Measurements from ENCODE around the gene MTARC1. TPM values are rescaled to one million over a fixed set of nuclear protein-coding genes. Genes with fewer than 3 reads are reported as not detected.
A peak's percentile ranks its signal among the peaks of the same experiment; 100 is the strongest.

The MTARC1 gene
- total RNA-seq, 4 donors from 2014 or later = 4.2 to 6.6 (median 5.1) TPM

DNA sequence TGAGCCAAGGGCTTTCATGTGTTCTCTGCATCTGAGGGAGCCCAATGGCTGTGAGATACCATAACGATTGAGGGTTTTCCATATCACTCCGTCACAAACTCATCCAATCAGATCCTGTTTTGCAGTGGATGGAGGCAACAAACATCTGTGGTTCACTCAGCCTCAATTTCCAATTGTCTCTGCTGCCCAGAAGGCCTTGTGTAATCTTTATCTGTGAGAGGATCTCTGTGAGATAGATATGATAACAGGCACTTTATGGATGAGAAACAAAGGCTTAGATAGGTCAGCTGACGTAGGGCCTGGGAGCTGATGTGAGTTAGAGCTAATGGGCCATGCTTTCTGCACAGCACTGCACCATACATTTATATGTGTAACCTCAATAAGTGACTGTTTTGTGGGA lies 3.3 kb upstream of the MTARC1 start:
- Histone ChIP-seq H3K9me3 (no peaks in the 10 kb centered on the region), H3K27me3 (no peaks in the 10 kb centered on the region), H3K27ac (replicated peaks in 1 of 4) (no peak overlapping the region), H3K36me3 (peaks cover 0 to 53% (median 34%) of the 10 kb centered on the region in 4 donors), H3K4me1 (peaks cover 15 to 32% (median 30%) of the 10 kb centered on the region in 4 donors), H3K4me3 (no peak overlapping the region)
- WGBS = 89% methylated on average over 3 of the region's 3 CpGs
- intact Hi-C loops (cut with DNase I) = no loop called here
- TF ChIP-seq POLR2A (IDR thresholded peaks at IDR 0.05; ENCODE audit: low read depth) = no peak
- TF ChIP-seq EP300 (IDR thresholded peaks at IDR 0.05) = no peak
- TF ChIP-seq, protein P1, sequence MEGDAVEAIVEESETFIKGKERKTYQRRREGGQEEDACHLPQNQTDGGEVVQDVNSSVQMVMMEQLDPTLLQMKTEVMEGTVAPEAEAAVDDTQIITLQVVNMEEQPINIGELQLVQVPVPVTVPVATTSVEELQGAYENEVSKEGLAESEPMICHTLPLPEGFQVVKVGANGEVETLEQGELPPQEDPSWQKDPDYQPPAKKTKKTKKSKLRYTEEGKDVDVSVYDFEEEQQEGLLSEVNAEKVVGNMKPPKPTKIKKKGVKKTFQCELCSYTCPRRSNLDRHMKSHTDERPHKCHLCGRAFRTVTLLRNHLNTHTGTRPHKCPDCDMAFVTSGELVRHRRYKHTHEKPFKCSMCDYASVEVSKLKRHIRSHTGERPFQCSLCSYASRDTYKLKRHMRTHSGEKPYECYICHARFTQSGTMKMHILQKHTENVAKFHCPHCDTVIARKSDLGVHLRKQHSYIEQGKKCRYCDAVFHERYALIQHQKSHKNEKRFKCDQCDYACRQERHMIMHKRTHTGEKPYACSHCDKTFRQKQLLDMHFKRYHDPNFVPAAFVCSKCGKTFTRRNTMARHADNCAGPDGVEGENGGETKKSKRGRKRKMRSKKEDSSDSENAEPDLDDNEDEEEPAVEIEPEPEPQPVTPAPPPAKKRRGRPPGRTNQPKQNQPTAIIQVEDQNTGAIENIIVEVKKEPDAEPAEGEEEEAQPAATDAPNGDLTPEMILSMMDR (IDR thresholded peaks at IDR 0.05) = no peak
- no peak for TF ChIP-seq POLR2AphosphoS5 (IDR thresholded peaks at IDR 0.05)
- DNase-seq (ENCODE audit: extremely low spot score) = no peak

- no peak overlapping the region for H3K27ac ChIP-seq (replicated peaks in 1 of 4)
These were observed 2.0 kb upstream of the MTARC1 start for GRCh38 chr1:220784751-220785150.

GRCh38 chr1:220785166-220786056 lies 1.3 kb upstream of the MTARC1 start:
- DNase-seq (ENCODE audit: extremely low spot score) = no peak
- peaks cover 15 to 39% (median 36%) of the 10 kb centered on the region in 4 donors for H3K4me1 ChIP-seq
- H3K27me3 ChIP-seq = no peaks in the 10 kb centered on the region
- WGBS = 94% methylated on average over 11 of the region's 11 CpGs
- no peaks in the 10 kb centered on the region for H3K9me3 ChIP-seq
- intact Hi-C loops (cut with DNase I) = no loop called here
- peak overlapping the region; percentile 64 to 74 (median 70) for H3K27ac ChIP-seq (replicated peaks in 1 of 4)
- H3K4me3 ChIP-seq = peak overlapping the region in 3 of 4 donors; percentile 59 to 74 (median 68)
- TF ChIP-seq POLR2AphosphoS5 (IDR thresholded peaks at IDR 0.05) (no peak), POLR2A (IDR thresholded peaks at IDR 0.05; ENCODE audit: low read depth) (no peak), EP300 (IDR thresholded peaks at IDR 0.05) (no peak)
- TF ChIP-seq, protein P1 (IDR thresholded peaks at IDR 0.05) = no peak
- H3K36me3 ChIP-seq = peaks cover 0 to 43% (median 22%) of the 10 kb centered on the region in 4 donors

More at GRCh38 chr1:220784751-220785150, 2.0 kb upstream of the MTARC1 start:
- H3K36me3 ChIP-seq = peaks cover 0 to 48% (median 28%) of the 10 kb centered on the region in 4 donors
- no peak overlapping the region for H3K4me3 ChIP-seq
- no peaks in the 10 kb centered on the region for H3K9me3 ChIP-seq
- TF ChIP-seq POLR2AphosphoS5 (IDR thresholded peaks at IDR 0.05) = no peak
- TF ChIP-seq, protein P1 (IDR thresholded peaks at IDR 0.05) = no peak
- TF ChIP-seq EP300 (IDR thresholded peaks at IDR 0.05) = no peak
- TF ChIP-seq POLR2A (IDR thresholded peaks at IDR 0.05; ENCODE audit: low read depth) = no peak
- peaks cover 15 to 36% (median 36%) of the 10 kb centered on the region in 4 donors for H3K4me1 ChIP-seq
- 92% methylated on average over 4 of the region's 4 CpGs for WGBS
- DNase-seq (ENCODE audit: extremely low spot score) = no peak
- intact Hi-C loops (cut with DNase I) = no loop called here
- H3K27me3 ChIP-seq = no peaks in the 10 kb centered on the region

DNA sequence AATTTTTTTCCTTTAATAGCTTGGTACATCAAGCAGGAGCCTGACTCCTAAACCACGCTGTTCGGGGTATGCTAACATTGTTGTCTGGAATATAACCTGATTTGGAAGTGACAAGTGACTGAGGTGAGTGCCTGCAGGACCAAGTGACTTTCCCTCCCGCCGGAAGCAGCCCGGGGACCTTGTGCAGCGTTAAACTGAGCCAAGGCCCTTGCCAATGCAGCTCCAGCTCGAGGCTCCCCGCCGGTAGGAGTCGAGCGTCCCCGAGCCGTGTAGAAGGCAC lies 716 bp upstream of the MTARC1 start:
- intact Hi-C loops (cut with DNase I) = no loop called here
- TF ChIP-seq EP300 (IDR thresholded peaks at IDR 0.05) (no peak), POLR2AphosphoS5 (IDR thresholded peaks at IDR 0.05) (no peak), POLR2A (IDR thresholded peaks at IDR 0.05; ENCODE audit: low read depth) (no peak)
- TF ChIP-seq, protein P1 (IDR thresholded peaks at IDR 0.05) = no peak
- peak overlapping the region; percentile 64 to 74 (median 70) for H3K27ac ChIP-seq (replicated peaks in 1 of 4)
- DNase-seq (ENCODE audit: extremely low spot score) = no peak
- 40% methylated on average over 5 of the region's 13 CpGs for WGBS
- H3K4me3 ChIP-seq = peak overlapping the region; percentile 59 to 74 (median 68)
- H3K36me3 ChIP-seq = peaks cover 0 to 40% (median 21%) of the 10 kb centered on the region in 4 donors
- H3K4me1 ChIP-seq = peaks cover 21 to 43% (median 39%) of the 10 kb centered on the region in 4 donors
- H3K27me3 ChIP-seq = no peaks in the 10 kb centered on the region
- no peaks in the 10 kb centered on the region for H3K9me3 ChIP-seq

Measured in esophagus muscularis mucosa (tissue), 4 donors.